T1000 (cell line): ENCODE data around the gene ZNF778.
A peak's percentile ranks its signal among the peaks of the same experiment; 100 is the strongest.

Experiments
- DNase-seq: peaks from one replicate; lab custom pipeline; 2025; ENCODE audit warnings: mixed read lengths; lab: John Stamatoyannopoulos, UW

Gene ZNF778

GRCh38 chr16:89193576-89194293 is 23.8 kb upstream of the ZNF778 start:
- DNase-seq, result no peak

- no peak for DNase-seq
These were observed 22.9 kb upstream of the ZNF778 start for GRCh38 chr16:89194340-89195311.

GRCh38 chr16:89195521-89196171 is 21.9 kb upstream of the ZNF778 start:
- DNase-seq, result no peak

- DNase-seq, result no peak
These were observed 20.4 kb upstream of the ZNF778 start for GRCh38 chr16:89197033-89197632.

GRCh38 chr16:89197633-89198416 is 19.7 kb upstream of the ZNF778 start:
- no peak for DNase-seq

GRCh38 chr16:89198417-89199240 is 18.9 kb upstream of the ZNF778 start:
- no peak for DNase-seq

- no peak for DNase-seq
These were observed 18.0 kb upstream of the ZNF778 start for GRCh38 chr16:89199241-89200123.

GRCh38 chr16:89200124-89200849 is 17.2 kb upstream of the ZNF778 start, which contains the start of gene SLC22A31:
SLC22A31 (minus strand) TSS chr16:89200537; CDS start chr16:89200501, 36 bp downstream.
- no peak for DNase-seq

- DNase-seq, result no peak
These were observed 16.6 kb upstream of the ZNF778 start for GRCh38 chr16:89200850-89201411.

- DNase-seq, result peak; percentile 80
These were observed 15.8 kb upstream of the ZNF778 start for GRCh38 chr16:89201439-89202377.

- no peak for DNase-seq
These were observed 14.9 kb upstream of the ZNF778 start for GRCh38 chr16:89202422-89203215.

- no peak for DNase-seq
These were observed 9.5 kb upstream of the ZNF778 start for GRCh38 chr16:89207993-89208392.

GRCh38 chr16:89209522-89210044 is 7.9 kb upstream of the ZNF778 start:
- no peak for DNase-seq

- no peak for DNase-seq
These were observed 7.2 kb upstream of the ZNF778 start for GRCh38 chr16:89210165-89210903.

GRCh38 chr16:89210904-89211515 is 6.5 kb upstream of the ZNF778 start:
- no peak for DNase-seq
